ENCODE results near the gene FASN. TPM values are rescaled to one million over a fixed set of nuclear protein-coding genes. Genes with fewer than 3 reads are reported as not detected.
"Not testable (repeated sequence)": the region's sequence is repeated elsewhere in the genome, so short reads cannot be mapped to it uniquely, and the experiment has no call there.

The FASN gene
- total RNA-seq, 1 donor from 2014 or later: 54.4 TPM

DNA sequence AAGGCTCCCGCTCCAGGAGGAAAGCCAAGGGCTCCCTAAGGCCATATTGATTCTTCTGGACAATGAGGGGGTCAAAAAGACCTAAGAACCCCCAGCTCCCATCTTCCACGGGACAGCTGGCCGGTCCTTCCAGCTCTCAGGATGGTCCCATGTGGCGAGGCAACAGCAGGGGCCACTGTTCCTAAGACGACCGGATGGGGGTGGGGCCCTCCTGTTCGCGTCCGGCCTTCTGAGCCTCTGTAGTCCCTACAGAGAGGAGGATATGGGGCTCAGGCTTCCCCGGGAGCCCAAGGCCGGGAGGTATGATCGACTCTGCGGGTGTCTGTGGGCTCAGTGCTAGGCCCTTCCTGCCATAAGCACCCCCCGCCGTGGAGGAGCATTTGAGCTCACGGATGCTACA, 54.5 kb downstream of the FASN start:
- no peak for DNase-seq (ENCODE audit: low read depth in 2 of 2)

- DNase-seq (ENCODE audit: low read depth in 2 of 2): no peak
These were observed 55.4 kb downstream of the FASN start for GRCh38 chr17:82042649-82043048.

GRCh38 chr17:82041144-82041814, 56.8 kb downstream of the FASN start:
- no peak for DNase-seq (ENCODE audit: low read depth in 2 of 2)

DNA sequence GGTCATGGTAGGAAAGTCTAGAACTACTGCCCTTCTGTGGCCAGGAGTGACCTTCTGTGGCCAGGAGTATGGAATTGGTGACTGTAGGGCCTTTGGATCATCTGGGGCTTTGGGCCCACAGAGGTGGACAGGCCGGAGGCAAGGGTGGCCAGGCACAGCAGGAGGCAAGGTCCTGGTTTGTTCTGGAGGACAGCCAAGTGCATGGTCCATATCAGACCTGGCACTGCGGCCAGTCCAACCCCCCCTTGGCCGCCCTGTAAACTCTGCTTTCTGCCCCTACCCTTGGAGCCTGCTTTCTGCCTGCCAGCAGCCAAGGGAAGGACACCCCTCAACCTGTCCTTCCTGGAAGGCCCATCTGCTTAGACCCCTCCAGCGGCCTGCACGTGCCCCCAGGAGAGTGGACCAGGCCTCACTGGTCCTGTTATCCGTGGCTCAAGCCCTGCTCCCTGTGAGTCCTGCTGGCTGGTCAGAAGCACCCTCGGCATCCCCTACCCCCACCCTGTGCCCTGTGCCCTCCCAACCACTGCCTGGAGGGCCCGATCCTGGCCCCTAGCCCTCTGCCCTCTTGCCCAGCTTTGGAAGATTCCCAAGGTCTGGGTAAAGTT, 58.2 kb downstream of the FASN start:
- no peak for DNase-seq (ENCODE audit: low read depth in 2 of 2)

GRCh38 chr17:82038796-82039409, 59.1 kb downstream of the FASN start:
- not testable (repeated sequence) for DNase-seq (ENCODE audit: low read depth in 2 of 2)

DNA sequence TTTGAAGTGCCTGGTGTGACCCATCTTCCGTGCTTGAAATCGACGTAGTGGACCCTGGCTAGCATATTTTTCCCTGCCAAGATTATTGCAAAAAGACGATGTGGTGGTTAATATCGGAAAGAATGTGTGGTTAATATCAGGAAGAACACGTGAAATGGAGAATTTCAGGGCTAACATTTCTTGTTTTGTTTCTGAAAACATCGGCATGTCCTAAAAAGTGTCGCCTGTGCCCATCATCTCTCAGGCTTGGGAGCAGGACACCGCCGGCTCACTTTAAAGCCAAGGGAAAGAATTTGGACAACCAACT, 60.2 kb downstream of the FASN start:
- DNase-seq (ENCODE audit: low read depth in 2 of 2): no peak

GRCh38 chr17:82037092-82037888, 60.7 kb downstream of the FASN start, which contains the start of gene DCXR:
DCXR (minus strand) TSS chr17:82037697; CDS start chr17:82037682, 15 bp downstream.
- DNase-seq (ENCODE audit: low read depth in 2 of 2): peak; percentile 81 to 98

DNA sequence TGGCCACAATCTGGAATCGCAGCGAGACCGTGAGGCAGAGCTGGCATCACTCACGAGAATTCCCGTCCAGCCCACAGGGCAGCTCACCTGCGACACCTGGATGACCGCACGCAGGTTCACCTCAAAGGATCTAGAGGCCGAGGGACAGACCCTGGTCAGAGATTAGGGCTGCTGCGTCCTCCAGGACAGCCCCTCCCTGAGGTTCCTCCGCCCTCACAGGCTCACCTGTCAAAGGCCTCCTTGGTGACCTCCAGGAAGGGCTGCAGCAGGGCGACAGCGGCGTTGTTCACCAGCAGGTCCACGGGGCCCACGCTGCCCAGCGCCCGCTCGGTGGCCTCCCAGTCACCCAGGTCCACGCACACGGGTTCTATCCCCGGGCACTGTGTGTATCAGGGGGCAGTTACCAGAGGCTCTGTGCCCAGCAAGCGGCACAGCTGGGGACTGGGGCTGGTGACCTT, 61.4 kb downstream of the FASN start:
- no peak for DNase-seq (ENCODE audit: low read depth in 2 of 2)

DNA sequence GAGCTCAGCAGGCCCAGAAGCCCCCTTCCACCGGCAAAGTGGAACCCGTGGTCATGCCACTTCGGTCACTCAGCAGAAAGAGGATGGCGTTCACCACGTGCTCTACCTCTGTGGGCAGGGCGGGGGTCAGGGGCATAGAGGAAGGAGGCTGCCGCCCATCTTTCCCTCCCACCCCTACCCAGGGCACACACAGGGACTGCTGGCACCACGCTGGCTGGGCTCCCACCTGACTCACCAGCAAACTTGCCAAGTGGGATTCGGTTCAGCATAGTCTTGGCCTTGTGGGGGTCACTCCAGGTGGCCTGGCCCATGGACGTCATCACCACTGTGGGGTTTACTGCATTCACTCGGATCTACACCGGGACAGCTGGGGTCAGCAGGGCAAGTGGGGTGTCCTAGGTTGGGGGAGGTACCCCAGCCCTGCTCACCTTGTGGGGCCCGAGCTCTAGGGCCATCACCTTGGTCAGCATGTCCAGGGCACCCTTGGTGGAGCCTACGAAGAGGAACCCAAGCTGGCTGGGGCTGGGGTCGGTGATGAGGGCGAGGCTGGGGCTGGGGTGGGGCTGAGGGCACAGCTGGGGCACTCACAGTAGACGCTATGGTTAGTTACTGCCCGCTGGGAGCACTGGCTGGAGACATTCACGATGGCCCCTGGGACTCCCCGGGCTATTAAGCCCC, 61.9 kb downstream of the FASN start:
- no peak for DNase-seq (ENCODE audit: low read depth in 2 of 2)

GRCh38 chr17:82035488-82035887, 62.5 kb downstream of the FASN start:
- no peak for DNase-seq (ENCODE audit: low read depth in 2 of 2)

GRCh38 chr17:82034371-82035011, 63.5 kb downstream of the FASN start:
- no peak for DNase-seq (ENCODE audit: low read depth in 2 of 2)

DNA sequence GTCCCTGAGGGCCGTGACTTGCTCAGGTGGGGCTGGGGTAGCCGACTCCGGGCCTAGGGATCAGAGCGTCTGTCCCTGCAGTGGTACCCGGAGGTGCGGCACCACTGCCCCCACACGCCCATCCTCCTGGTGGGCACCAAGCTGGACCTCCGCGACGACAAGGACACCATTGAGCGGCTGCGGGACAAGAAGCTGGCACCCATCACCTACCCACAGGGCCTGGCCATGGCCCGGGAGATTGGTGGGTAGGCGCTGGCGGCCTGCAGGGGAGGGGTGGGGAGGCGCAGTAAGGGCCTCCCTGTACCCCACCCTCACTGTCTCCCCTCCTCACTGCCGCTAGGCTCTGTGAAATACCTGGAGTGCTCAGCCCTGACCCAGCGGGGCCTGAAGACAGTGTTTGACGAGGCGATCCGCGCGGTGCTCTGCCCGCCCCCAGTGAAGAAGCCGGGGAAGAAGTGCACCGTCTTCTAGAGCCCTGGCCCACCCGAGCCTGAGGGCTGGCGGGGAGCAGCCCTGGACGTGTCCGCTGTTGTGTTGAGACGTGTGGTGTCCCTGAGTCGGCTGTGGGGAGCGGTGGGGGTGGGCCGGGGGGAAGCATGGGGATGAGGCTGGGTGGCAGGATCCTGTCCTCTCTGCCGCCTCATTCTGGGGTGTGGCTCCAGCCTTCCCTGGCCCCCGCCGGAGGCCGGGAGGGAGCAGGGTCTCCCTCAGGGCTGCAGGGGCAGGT, 64.5 kb downstream of the FASN start:
- DNase-seq (ENCODE audit: low read depth in 2 of 2): no peak

GRCh38 chr17:82031885-82032627, 66.0 kb downstream of the FASN start:
- no peak for DNase-seq (ENCODE audit: low read depth in 2 of 2)

- DNase-seq (ENCODE audit: low read depth in 2 of 2): peak in 1 of 2 donors; percentile 56
These were observed 66.6 kb downstream of the FASN start, which contains the start of gene RAC3 for GRCh38 chr17:82031303-82031884. RAC3 (plus strand) TSS chr17:82031678; CDS start chr17:82031762, 84 bp downstream.

GRCh38 chr17:82030470-82031302, 67.3 kb downstream of the FASN start:
- peak; percentile 66 to 87 for DNase-seq (ENCODE audit: low read depth in 2 of 2)

DNA sequence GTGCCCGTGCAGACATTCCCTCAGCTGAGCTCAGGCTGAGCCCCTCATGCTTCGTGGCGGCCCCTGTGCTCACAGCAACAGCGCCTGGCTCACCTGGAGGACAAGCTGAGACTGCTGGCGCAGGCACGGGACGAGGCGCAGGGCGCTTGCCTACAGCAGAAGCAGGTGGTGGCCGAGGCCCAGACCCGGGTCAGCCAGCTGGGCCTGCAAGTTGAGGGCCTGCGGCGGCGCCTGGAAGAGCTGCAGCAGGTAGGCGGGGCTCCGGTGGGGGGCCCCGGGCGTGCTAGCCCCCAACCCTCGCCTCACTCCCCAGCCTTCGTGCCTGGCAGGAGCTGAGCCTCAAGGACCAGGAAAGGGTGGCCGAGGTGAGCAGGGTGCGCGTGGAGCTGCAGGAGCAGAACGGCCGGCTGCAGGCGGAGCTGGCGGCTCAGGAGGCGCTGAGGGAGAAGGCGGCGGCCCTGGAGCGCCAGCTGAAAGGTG, 68.0 kb downstream of the FASN start:
- no peak for DNase-seq (ENCODE audit: low read depth in 2 of 2)

DNA sequence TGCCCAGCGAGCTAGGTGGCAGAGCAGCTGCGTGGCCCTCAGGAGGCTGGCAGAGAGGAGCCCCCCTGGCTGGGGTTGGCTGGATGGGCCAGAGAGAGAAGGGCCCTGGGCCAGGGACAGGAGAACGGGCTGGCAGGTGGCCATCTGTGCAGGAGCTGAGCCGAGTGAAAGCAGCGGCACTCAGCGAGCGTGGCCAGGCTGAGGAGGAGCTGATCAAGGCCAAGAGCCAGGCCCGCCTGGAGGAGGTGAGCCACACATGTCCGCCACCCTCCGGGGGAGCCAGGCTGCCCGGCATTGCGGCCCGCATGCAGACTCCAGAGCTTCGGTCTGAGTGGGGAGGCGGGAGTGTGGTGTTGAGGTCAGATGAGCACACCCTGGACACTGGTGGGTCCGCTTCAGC, 68.6 kb downstream of the FASN start:
- DNase-seq (ENCODE audit: low read depth in 2 of 2): no peak

GRCh38 chr17:82028966-82029365, 69.1 kb downstream of the FASN start:
- DNase-seq (ENCODE audit: low read depth in 2 of 2): no peak
